ENCODE measurements around the gene LMF1.
A peak's percentile ranks its signal among the peaks of the same experiment; 100 is the strongest.
"Not testable (repeated sequence)": the region's sequence is repeated elsewhere in the genome, so short reads cannot be mapped to it uniquely, and the experiment has no call there.

LMF1 gene

GRCh38 chr16:873889-874288 is 96.9 kb downstream of the LMF1 start:
- FAIRE-seq (no peak), DNase-seq (ENCODE audit: insufficient read length, low spot score) (no peak)

DNA sequence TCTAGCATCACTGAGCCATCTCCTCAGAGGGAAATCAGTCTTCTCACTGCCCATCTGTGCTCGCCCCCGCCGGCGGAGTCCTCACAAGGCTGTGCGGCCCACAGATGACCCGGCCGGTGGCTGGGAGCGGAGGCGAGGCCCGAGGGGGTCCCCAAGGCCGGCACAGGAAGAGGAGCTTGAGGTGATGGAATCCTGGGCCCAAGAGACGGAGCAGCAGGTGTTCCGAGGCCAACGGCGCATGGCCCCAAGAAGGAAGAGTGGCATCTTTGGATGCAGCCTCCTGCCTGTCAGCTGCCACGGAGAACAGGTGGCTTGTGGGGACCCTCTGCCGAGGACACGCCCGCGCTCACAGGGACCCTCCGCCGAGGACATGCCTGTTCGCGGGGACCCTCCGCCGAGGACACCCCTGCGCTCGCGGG is 97.5 kb downstream of the LMF1 start:
- no peak for DNase-seq (ENCODE audit: insufficient read length, low spot score)
- no peak for FAIRE-seq

DNA sequence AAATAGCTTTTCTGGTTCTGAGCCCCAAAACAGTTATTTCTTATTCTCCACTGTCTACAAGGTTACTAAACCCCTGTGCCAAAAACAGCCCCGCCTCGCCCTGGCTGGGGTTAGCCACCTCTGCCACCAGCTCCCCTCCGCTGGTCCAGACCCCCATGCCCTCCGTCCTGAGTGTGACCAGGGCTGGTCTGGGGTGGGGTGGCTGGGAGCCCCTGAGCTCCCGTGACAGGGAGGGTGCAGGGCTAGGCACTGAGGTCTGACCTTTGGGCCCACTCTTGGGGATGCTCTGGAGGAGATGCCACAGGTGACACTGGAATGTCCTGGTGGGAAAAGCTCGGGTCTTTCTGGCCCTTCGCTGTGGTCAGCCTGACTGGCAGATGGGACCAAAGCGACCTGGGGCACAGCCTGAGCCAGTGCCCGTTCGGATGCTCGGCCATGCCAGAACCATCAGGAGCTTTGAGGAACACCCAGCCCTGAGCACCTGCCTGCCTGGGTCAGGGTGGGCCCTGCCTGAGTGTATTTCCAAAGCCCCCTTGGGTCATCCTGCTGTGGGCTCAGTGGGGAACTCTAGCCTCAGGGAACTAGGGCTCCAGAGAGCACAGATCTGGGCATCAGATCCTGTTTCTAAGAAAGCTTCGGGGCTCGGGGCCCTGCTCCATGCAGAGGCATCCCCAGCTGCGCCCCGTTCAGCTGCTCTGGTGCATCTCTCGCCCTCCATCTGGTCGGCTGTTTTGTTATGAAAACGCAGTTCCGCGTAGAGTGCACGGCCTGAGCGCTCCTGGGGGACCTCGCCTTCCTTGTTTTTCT is 98.1 kb downstream of the LMF1 start:
- FAIRE-seq (no peak), DNase-seq (ENCODE audit: insufficient read length, low spot score) (no peak)

DNA sequence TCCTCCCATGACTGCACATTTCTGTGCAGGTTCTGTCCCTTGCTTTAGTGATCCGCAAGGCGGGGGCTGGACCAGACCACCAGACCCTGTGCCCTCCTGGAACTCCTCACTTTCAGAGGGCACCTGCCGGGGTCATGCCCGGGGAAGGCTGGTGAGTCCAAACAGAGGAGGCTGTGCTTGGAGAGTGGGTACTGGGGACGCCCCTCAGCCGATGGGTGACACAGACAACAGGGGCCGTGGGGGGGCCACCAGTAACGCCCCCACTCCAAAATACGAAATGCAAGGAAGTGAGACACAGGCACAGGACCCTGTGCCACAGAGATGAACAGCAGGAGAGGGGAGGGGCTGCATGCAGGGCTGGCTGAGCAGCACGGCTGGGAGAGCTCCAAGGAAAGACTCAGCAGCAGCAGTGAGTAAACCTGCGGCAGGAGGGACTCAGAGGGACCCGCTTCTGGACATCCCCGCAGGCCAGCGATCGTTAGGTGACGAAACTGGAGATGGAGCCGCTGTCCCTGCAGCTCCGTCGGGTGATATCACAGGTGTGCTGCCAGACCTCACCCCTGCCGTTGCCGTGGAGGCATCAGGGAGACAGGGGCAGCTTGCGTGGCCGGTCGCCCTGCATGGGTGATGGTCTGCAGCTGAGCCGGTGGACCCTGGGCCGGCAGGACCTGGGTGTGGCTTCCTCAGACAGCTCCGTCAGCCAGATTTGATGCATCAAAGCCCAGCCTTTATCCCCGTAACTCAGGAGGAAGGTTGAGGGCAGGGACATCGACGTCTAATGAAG is 99.0 kb downstream of the LMF1 start:
- FAIRE-seq, result no peak
- no peak for DNase-seq (ENCODE audit: insufficient read length, low spot score)

DNA sequence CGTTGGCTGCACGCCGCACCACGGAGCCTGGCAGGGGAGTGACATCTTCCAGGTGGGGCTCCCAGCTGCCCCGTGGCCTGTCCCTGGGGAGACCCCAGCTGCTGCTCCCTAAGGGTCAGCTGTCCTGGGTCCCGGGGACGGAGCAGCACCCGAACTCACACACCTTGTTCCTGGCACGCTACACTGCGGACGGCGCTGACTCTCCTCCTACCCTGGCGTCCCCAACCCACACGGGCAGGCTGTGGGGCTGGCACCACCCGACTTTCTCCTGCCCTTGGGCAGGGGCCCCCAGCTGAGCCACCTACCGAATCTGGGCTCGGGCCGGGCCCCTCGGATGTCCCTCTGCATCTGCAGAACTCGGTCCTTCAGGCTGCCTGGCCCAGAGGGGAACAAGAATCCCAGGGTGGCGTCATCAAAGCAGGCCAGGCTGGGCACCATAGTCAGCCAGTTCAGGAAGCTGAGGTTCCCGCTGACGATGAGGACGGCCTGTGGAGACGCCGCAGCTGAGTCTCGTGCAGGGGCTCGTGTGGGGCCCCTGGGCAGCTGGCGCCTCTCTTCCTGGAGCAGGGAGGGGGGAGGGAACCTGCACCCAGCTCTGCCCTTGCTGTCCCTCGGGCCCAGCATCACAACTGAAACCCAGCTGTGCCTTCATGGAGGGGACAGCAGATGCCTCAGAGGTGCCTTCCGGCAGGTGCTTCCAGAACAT is 99.8 kb downstream of the LMF1 start:
- FAIRE-seq, result no peak
- no peak for DNase-seq (ENCODE audit: insufficient read length, low spot score)

- no peak for FAIRE-seq
- no peak for DNase-seq (ENCODE audit: insufficient read length, low spot score)
These were observed 100.8 kb downstream of the LMF1 start for GRCh38 chr16:869823-870641.

DNA sequence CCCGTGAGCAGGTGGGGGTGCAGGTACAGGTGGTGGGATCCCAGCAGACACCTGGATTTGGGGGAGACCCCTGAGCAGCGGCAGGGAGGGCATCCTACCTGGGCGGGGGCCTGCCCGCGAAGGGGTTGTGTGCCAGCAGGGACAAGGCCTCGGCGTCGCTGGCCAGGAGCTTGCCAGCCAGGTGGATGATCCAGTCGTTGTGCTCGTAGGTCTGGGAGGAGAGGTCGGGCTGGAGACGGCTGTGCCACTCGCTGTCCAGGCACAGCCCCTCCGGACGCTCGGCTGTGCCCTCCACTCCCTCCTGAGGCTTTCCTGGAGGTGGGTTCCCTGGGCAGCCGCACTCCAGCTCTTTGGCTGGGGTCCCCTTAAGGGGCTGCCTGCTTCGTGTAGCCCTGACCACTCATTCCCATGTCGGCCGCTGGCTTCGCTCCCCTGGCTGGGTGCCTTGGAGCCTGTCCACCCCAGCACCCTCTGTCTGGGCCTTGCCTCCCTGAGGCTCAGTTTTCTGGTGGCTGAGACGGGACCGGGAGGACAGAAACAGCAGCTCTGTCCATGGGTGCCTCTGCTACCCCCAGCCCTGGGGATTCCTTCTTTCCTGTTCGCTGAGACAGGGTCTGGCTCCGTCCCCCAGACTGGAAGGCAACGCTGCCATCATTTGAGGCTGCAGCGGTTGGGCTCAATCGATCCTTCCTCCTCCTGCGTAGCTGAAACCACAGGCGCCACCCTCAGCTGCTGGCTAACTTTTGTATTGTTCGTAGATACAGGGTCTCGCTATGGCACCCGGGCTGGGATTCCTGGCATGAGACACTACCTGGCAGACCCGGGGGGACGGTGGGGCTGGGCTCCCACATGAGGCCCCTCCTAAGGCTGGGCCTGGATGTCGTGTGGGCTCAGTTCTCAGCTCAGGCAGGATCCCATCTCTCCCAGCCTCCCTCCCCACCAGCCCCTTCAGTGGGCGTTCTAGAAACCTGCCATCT is 101.7 kb downstream of the LMF1 start:
- DNase-seq (ENCODE audit: insufficient read length, low spot score), result no peak
- no peak for FAIRE-seq

DNA sequence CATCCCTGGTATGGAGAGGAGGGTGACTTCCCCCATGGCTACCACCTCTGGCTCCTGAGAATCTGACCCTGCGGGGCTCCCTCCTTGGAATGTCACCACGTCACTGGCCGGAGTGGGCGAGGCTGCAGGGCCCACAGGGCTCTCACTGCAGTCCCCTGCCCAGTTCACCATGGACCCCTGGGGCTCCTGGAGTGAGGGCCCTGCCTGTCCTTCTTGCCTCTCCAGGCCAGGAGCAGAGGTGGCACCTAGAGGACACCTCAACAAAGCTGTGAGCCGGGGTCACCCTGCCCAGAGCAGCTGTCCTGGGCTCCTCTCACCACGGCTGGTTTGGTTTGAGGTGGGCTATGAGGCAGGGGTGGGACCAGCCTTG is 102.4 kb downstream of the LMF1 start:
- FAIRE-seq, result no peak

GRCh38 chr16:867421-868385 is 103.1 kb downstream of the LMF1 start:
- FAIRE-seq (no peak), DNase-seq (ENCODE audit: insufficient read length, low spot score) (no peak)

More for the DNA sequence above, 102.4 kb downstream of the LMF1 start:
- DNase-seq (ENCODE audit: insufficient read length, low spot score), result no peak

DNA sequence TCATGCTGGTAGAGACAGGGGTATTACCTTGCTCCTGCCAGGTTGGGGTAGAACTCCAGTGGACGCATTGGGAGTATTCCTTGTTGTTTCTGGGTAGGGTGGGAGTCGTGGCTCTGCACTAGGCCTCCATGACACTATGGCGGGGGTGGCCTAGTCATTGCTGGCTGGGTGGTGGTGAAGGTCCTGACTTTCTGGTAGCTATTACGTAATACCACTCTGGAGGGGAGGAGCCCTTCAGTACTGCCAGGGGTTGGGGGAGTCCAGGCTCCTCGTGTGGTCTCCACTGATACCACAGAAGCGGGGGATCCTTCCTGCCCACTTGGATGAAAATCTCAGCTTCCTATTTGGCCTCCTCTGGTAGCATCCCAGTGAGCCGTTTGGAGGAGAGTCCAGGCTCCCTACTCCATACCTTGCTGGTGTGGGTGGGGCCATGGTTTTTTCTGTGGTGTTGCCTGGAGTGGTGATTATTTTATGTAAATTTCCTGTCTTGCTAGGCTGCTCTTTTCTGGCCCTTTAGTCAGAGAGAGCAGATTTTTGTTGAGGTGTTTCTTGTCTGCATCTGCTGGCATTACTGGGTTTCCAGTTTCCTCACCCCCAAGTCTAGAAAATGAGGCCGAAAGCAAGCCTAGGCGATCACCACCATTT is 104.4 kb downstream of the LMF1 start:
- FAIRE-seq, result no peak
- no peak for DNase-seq (ENCODE audit: insufficient read length, low spot score)

GRCh38 chr16:865026-865425 is 105.8 kb downstream of the LMF1 start:
- DNase-seq (ENCODE audit: insufficient read length, low spot score), result no peak

DNA sequence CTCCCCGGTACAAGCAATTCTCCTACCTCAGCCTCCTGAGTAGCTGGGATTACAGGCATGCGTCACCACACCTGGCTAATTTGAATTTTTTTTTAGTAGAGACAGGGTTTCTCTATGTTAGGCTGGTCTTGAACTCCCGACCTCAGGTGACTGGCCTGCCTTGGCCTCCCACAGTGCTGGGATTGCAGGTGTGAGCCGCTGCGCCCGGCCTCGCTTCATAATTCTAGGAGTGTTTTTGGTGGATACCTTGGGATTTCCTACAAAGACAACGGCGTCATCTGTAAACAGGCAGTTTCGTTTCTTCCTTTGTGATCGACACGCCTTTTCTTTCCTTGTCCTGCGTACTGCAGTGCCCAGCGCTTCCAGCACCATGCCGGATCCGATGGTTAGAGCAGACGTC is 109.3 kb downstream of the LMF1 start:
- FAIRE-seq, result no peak

More at GRCh38 chr16:865026-865425, 105.8 kb downstream of the LMF1 start:
- FAIRE-seq, result no peak

DNA sequence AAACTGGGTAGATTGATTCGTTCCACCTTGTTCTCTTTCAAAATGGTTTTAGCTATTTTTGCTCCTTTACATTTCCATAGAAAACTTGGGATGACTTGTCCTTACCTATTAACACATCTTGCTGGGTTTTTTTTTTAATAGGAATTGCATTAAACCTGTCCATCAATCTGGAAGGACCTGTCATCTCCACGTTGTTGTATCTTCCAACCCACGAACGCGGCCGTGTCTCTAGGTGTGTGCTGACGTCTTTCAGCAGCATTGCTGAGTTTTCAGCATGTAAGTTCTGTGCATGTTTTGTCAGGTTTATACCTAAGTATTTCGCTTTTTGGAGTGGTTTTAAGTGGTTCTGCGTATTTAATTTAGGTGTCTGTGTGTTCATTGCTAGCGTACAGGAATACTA is 109.9 kb downstream of the LMF1 start:
- FAIRE-seq (no peak), DNase-seq (ENCODE audit: insufficient read length, low spot score) (no peak)

More for the DNA sequence above, 109.3 kb downstream of the LMF1 start:
- DNase-seq (ENCODE audit: insufficient read length, low spot score), result no peak

- not testable (repeated sequence) for DNase-seq (ENCODE audit: insufficient read length, low spot score)
- FAIRE-seq, result peak; percentile 52
These were observed 111.8 kb downstream of the LMF1 start for GRCh38 chr16:858971-859370.

GRCh38 chr16:858441-858840 is 112.3 kb downstream of the LMF1 start:
- not testable (repeated sequence) for FAIRE-seq; DNase-seq (ENCODE audit: insufficient read length, low spot score)

GRCh38 chr16:856811-857210 is 114.0 kb downstream of the LMF1 start:
- DNase-seq (ENCODE audit: insufficient read length, low spot score) (no peak), FAIRE-seq (no peak)

DNA sequence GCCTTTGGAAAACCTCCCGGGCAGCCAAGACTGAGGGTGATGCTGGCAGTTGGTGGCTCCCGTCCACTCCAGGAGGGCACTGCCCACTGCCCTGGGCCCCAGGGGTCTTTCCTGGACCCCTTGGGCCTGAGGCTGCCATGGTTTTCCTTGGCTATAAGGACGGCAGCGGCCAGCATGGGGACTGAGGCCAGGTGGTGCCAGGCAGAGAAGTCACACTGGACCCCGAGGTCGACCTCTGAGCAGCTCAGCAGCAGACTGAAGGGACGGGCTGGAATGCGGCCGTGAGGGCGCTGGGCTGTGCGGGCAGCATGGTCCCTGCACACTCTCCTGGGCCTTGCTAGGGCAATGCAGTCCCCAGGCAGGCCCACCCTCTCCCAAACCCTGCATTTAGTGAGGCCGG is 114.7 kb downstream of the LMF1 start:
- FAIRE-seq (no peak), DNase-seq (ENCODE audit: insufficient read length, low spot score) (no peak)

- DNase-seq (ENCODE audit: insufficient read length, low spot score) (no peak), FAIRE-seq (no peak)
These were observed 115.3 kb downstream of the LMF1 start for GRCh38 chr16:855471-855870.
